ENCODE results near the gene CA5A. TPM values are rescaled to one million over a fixed set of nuclear protein-coding genes. Genes with fewer than 3 reads are reported as not detected.

The CA5A gene
- total RNA-seq, 1 experiment from 2014 or later: 1.7 TPM

DNA sequence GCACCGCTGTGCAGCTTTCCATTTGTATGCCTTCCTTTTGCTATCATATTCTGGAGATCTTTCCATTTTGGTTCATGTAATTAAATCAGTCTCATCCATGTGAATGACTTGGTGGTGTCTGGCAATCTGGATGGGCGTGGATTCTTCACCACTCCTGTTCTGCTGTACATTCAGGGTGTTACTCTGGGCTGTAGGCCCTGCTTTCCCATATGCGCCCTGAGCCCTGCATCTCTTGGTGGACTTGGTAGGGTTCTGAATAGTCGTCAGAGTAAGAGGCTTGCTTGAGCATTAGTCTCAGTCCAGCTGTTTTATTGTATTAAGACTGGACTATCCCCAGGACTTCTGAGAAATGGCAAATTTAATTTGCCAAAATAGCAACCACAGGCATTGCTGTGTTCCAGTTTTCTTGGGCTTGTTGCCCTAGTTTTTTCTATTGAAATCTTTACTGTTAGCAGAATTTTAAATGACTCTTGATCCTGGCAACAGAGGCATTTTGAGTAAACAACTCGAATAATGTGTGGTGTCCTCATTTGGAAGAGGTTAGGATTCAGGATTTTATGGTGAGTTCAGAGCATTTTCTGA is 29.8 kb upstream of the CA5A start:
- no peak overlapping the region for H3K4me3 Mint-ChIP-seq (ENCODE audit: unreplicated experiment)

DNA sequence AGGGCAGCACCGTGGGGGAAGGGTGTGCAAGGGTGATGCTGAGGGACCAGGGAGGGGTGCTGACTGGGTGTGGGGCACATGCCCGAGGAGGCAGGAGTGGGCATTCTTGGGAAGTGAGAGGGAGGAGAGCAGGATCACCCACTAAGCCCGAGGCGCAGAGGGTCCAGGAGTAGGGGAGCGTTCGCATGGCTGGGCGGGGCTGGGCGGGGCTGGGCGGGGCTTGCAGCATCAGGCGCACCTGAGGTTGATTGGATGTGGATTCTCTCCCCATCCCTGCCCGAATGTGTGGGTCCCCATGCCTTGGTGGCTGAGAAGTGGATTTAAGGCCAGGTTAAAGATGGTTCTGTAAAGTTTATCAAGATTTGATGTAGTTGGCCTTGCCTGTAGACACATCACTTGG is 29.1 kb upstream of the CA5A start:
- ChIA-PET POLR2A (no interaction called here), CTCF (no interaction called here)
- Histone ChIP-seq H3K9me3 (no peaks in the 10 kb centered on the region), H3K27me3 (replicated peaks; ENCODE audit: control insufficient read depth, insufficient read depth, low read length) (no peaks in the 10 kb centered on the region), H3K36me3 (ENCODE audit: control insufficient read depth, insufficient read depth, low read length) (no peaks in the 10 kb centered on the region; the same call in 1 of the 2 replicates), H3K4me1 (peaks cover 11% of the 10 kb centered on the region; the same call in 1 of the 2 replicates), H3K4me3 (ENCODE audit: low read depth, low read length) (no peak overlapping the region)
- no TSS peak for BruUV-seq (replicated peaks)
- Mint-ChIP-seq H3K27ac (ENCODE audit: unreplicated experiment) (no peak overlapping the region), H3K4me1 (ENCODE audit: low read depth, unreplicated experiment) (peaks cover 7% of the 10 kb centered on the region), H3K4me3 (ENCODE audit: unreplicated experiment) (no peak overlapping the region), H3K36me3 (ENCODE audit: insufficient read depth, unreplicated experiment) (peaks cover 11% of the 10 kb centered on the region), H3K9me3 (ENCODE audit: unreplicated experiment) (peaks cover under 1% of the 10 kb centered on the region), H3K27me3 (ENCODE audit: insufficient read depth, unreplicated experiment) (no peaks in the 10 kb centered on the region)
- no peak for DNase-seq
- intact Hi-C loops (cut with micrococcal nuclease; ENCODE audit: unreplicated experiment): no loop called here
- TF ChIP-seq, protein P1, sequence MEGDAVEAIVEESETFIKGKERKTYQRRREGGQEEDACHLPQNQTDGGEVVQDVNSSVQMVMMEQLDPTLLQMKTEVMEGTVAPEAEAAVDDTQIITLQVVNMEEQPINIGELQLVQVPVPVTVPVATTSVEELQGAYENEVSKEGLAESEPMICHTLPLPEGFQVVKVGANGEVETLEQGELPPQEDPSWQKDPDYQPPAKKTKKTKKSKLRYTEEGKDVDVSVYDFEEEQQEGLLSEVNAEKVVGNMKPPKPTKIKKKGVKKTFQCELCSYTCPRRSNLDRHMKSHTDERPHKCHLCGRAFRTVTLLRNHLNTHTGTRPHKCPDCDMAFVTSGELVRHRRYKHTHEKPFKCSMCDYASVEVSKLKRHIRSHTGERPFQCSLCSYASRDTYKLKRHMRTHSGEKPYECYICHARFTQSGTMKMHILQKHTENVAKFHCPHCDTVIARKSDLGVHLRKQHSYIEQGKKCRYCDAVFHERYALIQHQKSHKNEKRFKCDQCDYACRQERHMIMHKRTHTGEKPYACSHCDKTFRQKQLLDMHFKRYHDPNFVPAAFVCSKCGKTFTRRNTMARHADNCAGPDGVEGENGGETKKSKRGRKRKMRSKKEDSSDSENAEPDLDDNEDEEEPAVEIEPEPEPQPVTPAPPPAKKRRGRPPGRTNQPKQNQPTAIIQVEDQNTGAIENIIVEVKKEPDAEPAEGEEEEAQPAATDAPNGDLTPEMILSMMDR (IDR thresholded peaks at IDR 0.05; ENCODE audit: insufficient read depth in 1 of 2, low read depth in 1 of 2, low read length in 1 of 2, severe bottlenecking in 1 of 2, unreplicated experiment in 1 of 2): no peak

More for the DNA sequence above, 29.8 kb upstream of the CA5A start:
- TF ChIP-seq, protein P1 (IDR thresholded peaks at IDR 0.05; ENCODE audit: insufficient read depth in 1 of 2, low read depth in 1 of 2, low read length in 1 of 2, severe bottlenecking in 1 of 2, unreplicated experiment in 1 of 2): no peak
- Histone ChIP-seq H3K27me3 (replicated peaks; ENCODE audit: control insufficient read depth, insufficient read depth, low read length) (no peaks in the 10 kb centered on the region), H3K4me3 (ENCODE audit: low read depth, low read length) (no peak overlapping the region), H3K4me1 (peaks cover 10% of the 10 kb centered on the region; the same call in 1 of the 2 replicates), H3K9me3 (peaks cover 2% of the 10 kb centered on the region; the same call in 1 of the 2 replicates), H3K36me3 (ENCODE audit: control insufficient read depth, insufficient read depth, low read length) (peaks cover under 1% of the 10 kb centered on the region; the same call in 1 of the 2 replicates)
- H3K27me3 Mint-ChIP-seq (ENCODE audit: insufficient read depth, unreplicated experiment): no peaks in the 10 kb centered on the region
- CTCF ChIA-PET: interaction anchor here (0.6 kb wide), 1 partner anchor 21 kb away, joined by 3 read pairs; no protein-coding TSS in a partner anchor
- H3K9me3 Mint-ChIP-seq (ENCODE audit: unreplicated experiment): peaks cover 8% of the 10 kb centered on the region
- H3K27ac Mint-ChIP-seq (ENCODE audit: unreplicated experiment): peak overlapping the region; percentile 48
- intact Hi-C loops (cut with micrococcal nuclease; ENCODE audit: unreplicated experiment): no loop called here
- DNase-seq: no peak
- POLR2A ChIA-PET: no interaction called here
- peaks cover 12% of the 10 kb centered on the region for H3K36me3 Mint-ChIP-seq (ENCODE audit: insufficient read depth, unreplicated experiment)
- BruUV-seq (replicated peaks): no TSS peak
- H3K4me1 Mint-ChIP-seq (ENCODE audit: low read depth, unreplicated experiment): peaks cover 7% of the 10 kb centered on the region

DNA sequence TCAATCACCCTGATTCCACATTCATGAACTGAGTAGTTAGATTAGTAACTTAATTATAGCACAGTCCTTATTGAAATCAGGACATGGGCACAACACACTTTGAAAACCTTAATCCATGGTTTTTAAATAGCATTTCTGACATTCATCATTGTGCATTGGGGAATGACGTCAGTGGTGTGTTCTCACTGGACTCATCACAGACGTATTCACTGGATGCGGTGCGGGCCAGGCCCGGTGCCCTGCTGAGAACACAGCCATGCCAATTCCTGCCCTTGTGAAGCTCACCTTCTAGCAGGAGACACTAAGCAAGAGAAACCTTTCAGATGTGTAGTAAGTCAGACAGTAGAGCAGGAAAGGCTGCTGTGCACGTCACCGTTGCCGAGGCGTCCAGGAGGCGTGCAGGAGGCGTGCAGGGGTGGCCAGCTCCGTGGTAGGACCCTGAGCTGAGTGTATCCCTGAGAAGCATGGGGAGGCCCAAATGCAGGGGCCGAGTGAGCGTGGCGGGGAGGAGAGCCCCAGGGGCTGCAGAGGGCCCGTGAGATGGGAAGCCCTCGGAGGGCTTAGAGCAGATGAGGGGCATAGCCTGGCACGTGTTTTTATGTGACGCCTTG is 27.8 kb upstream of the CA5A start:
- Mint-ChIP-seq H3K27ac (ENCODE audit: unreplicated experiment) (no peak overlapping the region), H3K4me3 (ENCODE audit: unreplicated experiment) (no peak overlapping the region), H3K4me1 (ENCODE audit: low read depth, unreplicated experiment) (peaks cover 7% of the 10 kb centered on the region), H3K9me3 (ENCODE audit: unreplicated experiment) (no peaks in the 10 kb centered on the region), H3K36me3 (ENCODE audit: insufficient read depth, unreplicated experiment) (peaks cover 5% of the 10 kb centered on the region), H3K27me3 (ENCODE audit: insufficient read depth, unreplicated experiment) (no peaks in the 10 kb centered on the region)
- peaks cover 11% of the 10 kb centered on the region; the same call in 1 of the 2 replicates for H3K4me1 ChIP-seq
- intact Hi-C loops (cut with micrococcal nuclease; ENCODE audit: unreplicated experiment): no loop called here
- TF ChIP-seq, protein P1 (IDR thresholded peaks at IDR 0.05; ENCODE audit: insufficient read depth in 1 of 2, low read depth in 1 of 2, low read length in 1 of 2, severe bottlenecking in 1 of 2, unreplicated experiment in 1 of 2): no peak
- no peak for DNase-seq
- no peak overlapping the region for H3K4me3 ChIP-seq (ENCODE audit: low read depth, low read length)
- H3K36me3 ChIP-seq (ENCODE audit: control insufficient read depth, insufficient read depth, low read length): no peaks in the 10 kb centered on the region; the same call in 1 of the 2 replicates
- ChIA-PET CTCF (no interaction called here), POLR2A (no interaction called here)
- no peaks in the 10 kb centered on the region for H3K9me3 ChIP-seq
- BruUV-seq (replicated peaks): no TSS peak
- no peaks in the 10 kb centered on the region for H3K27me3 ChIP-seq (replicated peaks; ENCODE audit: control insufficient read depth, insufficient read depth, low read length)
